H1 (cell line): Measurements from ENCODE around the gene ASTN2. TPM values are rescaled to one million over a fixed set of nuclear protein-coding genes. Genes with fewer than 3 reads are reported as not detected.

Source experiments
- CTCF ChIA-PET: fragments of 300-600 bp; sonication (Branson Sonifier 250); formaldehyde crosslinking; loops from one replicate; lab custom pipeline; 2021; ENCODE audit not compliant: partially characterized antibody; lab: Charles Lee
- POLR2A ChIA-PET: fragments of 300-600 bp; sonication (Branson Sonifier 250); formaldehyde crosslinking; loops from one replicate; lab custom pipeline; 2021; ENCODE audit warnings: inconsistent platforms; ENCODE audit not compliant: partially characterized antibody; lab: Charles Lee
- DNase-seq, 2 experiments: peaks; one replicate each; pipeline versions ENCODE4 v3.0.0 to v3.0.0-alpha.2; 2010 to 2022; ENCODE audit warnings: low spot score in 2 of 2, low read depth in 1 of 2, mixed read lengths in 1 of 2
- FAIRE-seq: peaks from 2 replicates; lab custom pipeline; 2011; peaks lifted over from hg19 to GRCh38; lab: Jason Lieb, UNC
- H2AFZ ChIP-seq: 2 replicates; pipeline ENCODE4 v1.8.1; 2012; ENCODE audit warnings: low read length, inconsistent platforms
- H2AK5ac ChIP-seq: 2 replicates; pipeline ENCODE4 v1.6.1; 2013; ENCODE audit warnings: low read depth, low read length
- H2BK120ac ChIP-seq: replicated peaks from 2 replicates; pipeline ENCODE3; 2013; ENCODE audit warnings: low read depth, low read length, inconsistent platforms
- H2BK12ac ChIP-seq: 2 replicates; pipeline ENCODE4 v1.6.1; 2013; ENCODE audit warnings: low read depth, low read length
- H2BK15ac ChIP-seq: 2 replicates; pipeline ENCODE4 v1.6.1; 2013; ENCODE audit warnings: low read length
- H2BK20ac ChIP-seq: 2 replicates; pipeline ENCODE4 v1.6.1; 2013; ENCODE audit warnings: low read length
- H2BK5ac ChIP-seq: 2 replicates; pipeline ENCODE4 v1.6.1; 2013; ENCODE audit warnings: low read depth, low read length
- H3K14ac ChIP-seq: 2 replicates; pipeline ENCODE4 v1.6.1; 2013; ENCODE audit warnings: inconsistent platforms; ENCODE audit not compliant: insufficient read length
- H3K18ac ChIP-seq: 2 replicates; pipeline ENCODE4 v1.6.1; 2013; ENCODE audit warnings: low read length; ENCODE audit errors: extremely low read depth
- H3K23ac ChIP-seq: 2 replicates; pipeline ENCODE4 v1.6.1; 2013; ENCODE audit warnings: inconsistent platforms; ENCODE audit not compliant: insufficient read length
- H3K23me2 ChIP-seq: 2 replicates; pipeline ENCODE4 v1.6.1; 2013; ENCODE audit warnings: low read depth, low read length
- H3K27ac ChIP-seq: 2 replicates; pipeline ENCODE4 v1.6.1; 2011; ENCODE audit warnings: low read depth, low read length, inconsistent platforms
- H3K27me3 ChIP-seq, 4 experiments: replicated peaks in 1 of 4; 1 replicate in 1 of 4; 2 replicates in 3 of 4; pipeline versions ENCODE4 v1.6.1 to v1.8.1; 2011 to 2013; ENCODE audit warnings: low read length in 3 of 4, mild to moderate bottlenecking in 3 of 4, inconsistent platforms in 2 of 4, mixed read lengths in 2 of 4, moderate library complexity in 1 of 4; ENCODE audit not compliant: control insufficient read depth in 3 of 4, insufficient read depth in 3 of 4; ENCODE audit errors: extremely low read depth in 1 of 4
- H3K36me3 ChIP-seq, 4 experiments: 2 replicates each; pipeline versions ENCODE4 v1.6.1 to v1.8.1; 2011 to 2013; ENCODE audit warnings: mild to moderate bottlenecking in 4 of 4, low read length in 3 of 4, moderate library complexity in 2 of 4, control low read depth in 1 of 4, inconsistent platforms in 1 of 4; ENCODE audit not compliant: insufficient read depth in 4 of 4, control insufficient read depth in 2 of 4
- H3K4ac ChIP-seq: replicated peaks from 2 replicates; pipeline ENCODE3; 2013; ENCODE audit warnings: low read length, low read depth, mixed read lengths, inconsistent platforms; ENCODE audit not compliant: insufficient read length
- H3K4me1 ChIP-seq, 4 experiments: replicated peaks in 1 of 4; 1 replicate in 1 of 4; 2 replicates in 3 of 4; pipeline versions ENCODE4 v1.6.1 to v1.8.1; 2011 to 2013; ENCODE audit warnings: low read length in 3 of 4, inconsistent platforms in 2 of 4, mixed read lengths in 1 of 4; ENCODE audit not compliant: insufficient read depth in 4 of 4, control insufficient read depth in 3 of 4
- H3K4me2 ChIP-seq, 2 experiments: 2 replicates each; pipeline versions ENCODE4 v1.6.1 to v1.8.1; 2011 to 2013; ENCODE audit warnings: low read depth in 2 of 2, low read length in 2 of 2, control low read depth in 1 of 2, inconsistent platforms in 1 of 2, mild to moderate bottlenecking in 1 of 2; ENCODE audit not compliant: insufficient read depth in 1 of 2
- H3K4me3 ChIP-seq, 4 experiments: fragments of 200-600, 300-600 bp in 1 of 4; sonication (generic), shearing (Covaris generic), sonication (Bioruptor Twin) in 1 of 4; 2 replicates each; pipeline versions ENCODE4 v1.5.1 to v1.8.1; 2011 to 2016; ENCODE audit warnings: low read length in 4 of 4, low read depth in 3 of 4, control low read depth in 2 of 4, inconsistent platforms in 2 of 4, mild to moderate bottlenecking in 2 of 4, mixed read lengths in 1 of 4, moderate library complexity in 1 of 4; ENCODE audit not compliant: insufficient read depth in 2 of 4; ENCODE audit errors: extremely low read depth in 1 of 4
- H3K56ac ChIP-seq: replicated peaks from 2 replicates; pipeline ENCODE3; 2013; ENCODE audit warnings: low read depth, mild to moderate bottlenecking, mixed read lengths, low read length, inconsistent platforms; ENCODE audit not compliant: insufficient read length
- H3K79me1 ChIP-seq: 2 replicates; pipeline ENCODE4 v1.6.1; 2013; ENCODE audit warnings: low read depth, low read length, control low read depth
- H3K79me2 ChIP-seq, 2 experiments: 2 replicates each; pipeline versions ENCODE4 v1.6.1 to v1.8.1; 2012 to 2013; ENCODE audit warnings: low read length in 2 of 2, mild to moderate bottlenecking in 2 of 2, inconsistent platforms in 1 of 2; ENCODE audit not compliant: insufficient read depth in 2 of 2, control insufficient read depth in 1 of 2
- H3K9ac ChIP-seq, 4 experiments: replicated peaks in 1 of 4; 1 replicate in 1 of 4; 2 replicates in 3 of 4; pipeline versions ENCODE4 v1.6.1 to v1.8.1; 2011 to 2013; ENCODE audit warnings: low read depth in 3 of 4, low read length in 3 of 4, control low read depth in 2 of 4, mild to moderate bottlenecking in 2 of 4, moderate library complexity in 2 of 4, inconsistent platforms in 1 of 4; ENCODE audit errors: extremely low read depth in 1 of 4
- H3K9me3 ChIP-seq, 2 experiments: 2 replicates each; pipeline versions ENCODE4 v1.6.1 to v1.8.1; 2012 to 2013; ENCODE audit warnings: mild to moderate bottlenecking in 2 of 2, moderate library complexity in 2 of 2, control low read depth in 1 of 2, inconsistent platforms in 1 of 2, low read depth in 1 of 2, low read length in 1 of 2, mixed read lengths in 1 of 2; ENCODE audit not compliant: insufficient read depth in 2 of 2
- H4K20me1 ChIP-seq, 2 experiments: replicated peaks in 1 of 2; 2 replicates each; pipeline versions ENCODE3 to v1.8.1; 2011 to 2013; ENCODE audit warnings: inconsistent platforms in 2 of 2, low read length in 2 of 2, mild to moderate bottlenecking in 1 of 2; ENCODE audit not compliant: insufficient read depth in 2 of 2, control insufficient read depth in 1 of 2
- H4K5ac ChIP-seq: 2 replicates; pipeline ENCODE4 v1.6.1; 2013; ENCODE audit warnings: low read length, low read depth, mixed read lengths, inconsistent platforms; ENCODE audit not compliant: insufficient read length
- H4K8ac ChIP-seq: 2 replicates; pipeline ENCODE4 v1.8.0; 2013; ENCODE audit warnings: mild to moderate bottlenecking, moderate library complexity, low read length, inconsistent platforms; ENCODE audit not compliant: insufficient read depth; ENCODE audit errors: extremely low read depth
- H4K91ac ChIP-seq: replicated peaks from 2 replicates; pipeline ENCODE3; 2013; ENCODE audit warnings: low read length, mixed read lengths, inconsistent platforms; ENCODE audit not compliant: insufficient read length
- JUND ChIP-seq: IDR thresholded peaks from 2 replicates; pipeline ENCODE4 v1.6.1; 2011; ENCODE audit warnings: mild to moderate bottlenecking, improper control_type of control experiment, low read length
- WGBS, 2 experiments: shearing (Covaris generic) in 1 of 2; methylation state at CpG; one replicate each; pipeline versions ENCODE4 v1.1.6 to v1.1.7; 2013 to 2015; ENCODE audit warnings: low lambda C conversion rate in 2 of 2, mixed read lengths in 2 of 2, inconsistent platforms in 1 of 2, low coverage in 1 of 2, missing lambda C conversion rate in 1 of 2; ENCODE audit not compliant: insufficient replicate concordance in 2 of 2, insufficient coverage in 1 of 2, insufficient read length in 1 of 2; ENCODE audit errors: extremely low coverage in 1 of 2, missing lambda C conversion rate in 1 of 2; 5-methylcytosine and 5-hydroxymethylcytosine counted together
- polyA plus RNA-seq, 7 experiments: library from polyadenylated mRNA; depleted of rRNA in 3 of 7; stranded (reverse) in 5 of 7; unstranded in 2 of 7; fragments of >200 nt in 5 of 7; fragments of 200-250 nt in 2 of 7; gene quantifications; 1 replicate in 5 of 7; 2 replicates in 1 of 7; 4 replicates in 1 of 7; pipeline versions ENCODE4 v1.2.1 to v1.2.3, GENCODE V29; 2011 to 2013; ENCODE audit warnings: missing spikeins in 2 of 7, mixed read lengths in 2 of 7
- total RNA-seq: library from RNA; stranded (reverse); fragmentation: NEBNext Ultra II Directional; extraction: Animal tissue kit (Norgen Biotek cat#: 25700); gene quantifications from 2 replicates; pipeline ENCODE4 v1.2.1, GENCODE V29; 2021

The ASTN2 gene
- total and polyA plus RNA-seq, 2 of the 8 experiments (the other 6 are each of a cell fraction or from before 2014, with no cell fraction given): 8.2 to 13.7 TPM

DNA sequence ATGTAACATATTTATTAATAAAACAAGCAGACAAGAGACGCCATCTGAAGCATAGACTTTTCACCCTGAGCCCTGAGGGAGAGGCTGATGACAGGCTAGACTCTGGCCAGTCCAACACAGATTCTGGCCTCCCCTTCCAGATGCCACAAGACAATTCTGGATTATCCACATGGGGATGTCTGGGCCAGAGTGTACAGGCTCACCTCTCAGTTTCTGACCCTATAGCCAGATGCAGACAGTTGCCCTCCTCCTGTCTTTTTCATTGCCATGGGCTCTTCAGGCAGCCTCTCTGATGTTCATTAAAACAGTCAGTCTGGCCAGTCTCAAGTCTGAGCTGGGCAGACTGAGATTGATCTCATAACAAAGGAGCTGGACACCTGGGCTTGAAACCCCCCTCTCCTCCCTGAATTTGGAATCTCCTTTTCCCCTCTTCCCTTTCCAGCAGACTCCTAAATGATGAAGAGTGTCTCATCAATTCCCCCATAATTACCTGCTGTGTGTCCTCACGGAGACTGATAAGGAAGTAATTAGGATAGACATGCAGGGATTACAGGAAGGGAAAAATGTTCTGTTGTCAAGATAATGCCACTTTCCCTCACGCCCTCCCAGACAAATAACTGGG lies 89.6 kb downstream of the ASTN2 start:
- Histone ChIP-seq H3K79me1 (no peaks in the 10 kb centered on the region), H2AFZ (no peak overlapping the region), H3K79me2 (no peaks in the 10 kb centered on the region), H4K91ac (no peak overlapping the region), H2AK5ac (no peak overlapping the region), H3K9ac (no peak overlapping the region), H3K4me3 (no peak overlapping the region), H3K23ac (no peak overlapping the region), H2BK120ac (no peak overlapping the region), H3K27ac (no peak overlapping the region), H3K4me1 (no peaks in the 10 kb centered on the region), H2BK5ac (no peak overlapping the region), H4K5ac (no peak overlapping the region), H2BK20ac (no peak overlapping the region), H3K27me3 (no peaks in the 10 kb centered on the region), H3K56ac (no peak overlapping the region), H3K4ac (no peak overlapping the region), H3K23me2 (no peaks in the 10 kb centered on the region), H3K36me3 (no peaks in the 10 kb centered on the region), H3K4me2 (no peak overlapping the region), H4K8ac (no peak overlapping the region), H4K20me1 (no peaks in the 10 kb centered on the region), H3K14ac (no peak overlapping the region), H2BK15ac (no peak overlapping the region), H3K9me3 (no peaks in the 10 kb centered on the region), H3K18ac (no peak overlapping the region), H2BK12ac (no peak overlapping the region)
- ChIA-PET CTCF (interaction anchor here (1.1 kb wide), 1 partner anchor 22 kb away, joined by 3 read pairs; no protein-coding TSS in a partner anchor), POLR2A (no interaction called here)
- no peak for TF ChIP-seq JUND
- FAIRE-seq (no peak), DNase-seq (no peak)
- 82% methylated on average over 3 of the region's 3 CpGs; no CpG with 5 or more reads in 1 of the 2 experiments for WGBS, 2 experiments
